Esophagus muscularis mucosa (tissue), 4 donors: ENCODE data around the gene UBL7.

Source experiments
- EP300 ChIP-seq: sonication (generic); formaldehyde crosslinking; IDR thresholded peaks from one replicate; pipeline ENCODE4 v1.6.1; 2017; ENCODE audit warnings: antibody characterized with exemption
- POLR2A ChIP-seq: fragments of 450-650 bp; IDR thresholded peaks from one replicate; pipeline ENCODE4 v1.6.1; 2017; ENCODE audit warnings: antibody characterized with exemption, moderate library complexity, mild to moderate bottlenecking, low read depth
- POLR2AphosphoS5 ChIP-seq, 2 donors: sonication (generic); formaldehyde crosslinking; IDR thresholded peaks; one replicate each; pipeline ENCODE4 v1.6.1; 2017; ENCODE audit warnings: antibody characterized with exemption in 2 of 2
- TF ChIP-seq, protein P1 (sequence below), 3 experiments: fragments of 200-600 bp in 2 of 3; fragments of 450-650 bp in 1 of 3; sonication (generic) in 2 of 3; IDR thresholded peaks; one replicate each; pipeline ENCODE4 v1.5.1; 2017 to 2019; ENCODE audit warnings: antibody characterized with exemption in 3 of 3, mild to moderate bottlenecking in 2 of 3, moderate library complexity in 1 of 3

DNA sequence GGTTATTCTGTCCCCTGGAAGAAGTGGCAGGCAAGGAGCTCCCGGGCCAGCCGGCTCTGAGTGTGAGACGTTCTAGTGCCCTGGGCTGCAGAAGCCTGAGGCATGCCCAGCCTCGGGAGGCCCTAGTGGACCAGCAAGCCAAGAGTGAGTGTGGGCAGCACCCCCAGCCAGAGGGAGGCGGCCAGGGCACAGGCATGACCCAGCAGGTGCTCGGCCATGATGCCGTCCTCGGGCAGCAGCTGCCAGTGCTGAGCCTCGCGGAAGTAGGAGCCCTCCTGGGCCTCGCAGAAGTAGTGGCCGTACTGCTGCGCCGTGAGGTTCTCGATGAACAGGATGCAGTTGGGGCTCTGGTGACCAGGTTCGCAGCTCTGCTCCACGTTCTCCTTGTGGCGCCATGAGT is 50.5 kb downstream of the UBL7 start:
- TF ChIP-seq, protein P1, sequence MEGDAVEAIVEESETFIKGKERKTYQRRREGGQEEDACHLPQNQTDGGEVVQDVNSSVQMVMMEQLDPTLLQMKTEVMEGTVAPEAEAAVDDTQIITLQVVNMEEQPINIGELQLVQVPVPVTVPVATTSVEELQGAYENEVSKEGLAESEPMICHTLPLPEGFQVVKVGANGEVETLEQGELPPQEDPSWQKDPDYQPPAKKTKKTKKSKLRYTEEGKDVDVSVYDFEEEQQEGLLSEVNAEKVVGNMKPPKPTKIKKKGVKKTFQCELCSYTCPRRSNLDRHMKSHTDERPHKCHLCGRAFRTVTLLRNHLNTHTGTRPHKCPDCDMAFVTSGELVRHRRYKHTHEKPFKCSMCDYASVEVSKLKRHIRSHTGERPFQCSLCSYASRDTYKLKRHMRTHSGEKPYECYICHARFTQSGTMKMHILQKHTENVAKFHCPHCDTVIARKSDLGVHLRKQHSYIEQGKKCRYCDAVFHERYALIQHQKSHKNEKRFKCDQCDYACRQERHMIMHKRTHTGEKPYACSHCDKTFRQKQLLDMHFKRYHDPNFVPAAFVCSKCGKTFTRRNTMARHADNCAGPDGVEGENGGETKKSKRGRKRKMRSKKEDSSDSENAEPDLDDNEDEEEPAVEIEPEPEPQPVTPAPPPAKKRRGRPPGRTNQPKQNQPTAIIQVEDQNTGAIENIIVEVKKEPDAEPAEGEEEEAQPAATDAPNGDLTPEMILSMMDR (IDR thresholded peaks at IDR 0.05): no peak
- TF ChIP-seq POLR2A: no peak
- no peak for TF ChIP-seq POLR2AphosphoS5 (IDR thresholded peaks at IDR 0.05)
- TF ChIP-seq EP300: no peak
